SW480 (cell line): ENCODE data around the gene ITPK1.

Experiments used
- DNase-seq: peaks from one replicate; pipeline ENCODE4 v3.0.0-alpha.2; 2016; ENCODE audit warnings: low spot score

Gene ITPK1

DNA sequence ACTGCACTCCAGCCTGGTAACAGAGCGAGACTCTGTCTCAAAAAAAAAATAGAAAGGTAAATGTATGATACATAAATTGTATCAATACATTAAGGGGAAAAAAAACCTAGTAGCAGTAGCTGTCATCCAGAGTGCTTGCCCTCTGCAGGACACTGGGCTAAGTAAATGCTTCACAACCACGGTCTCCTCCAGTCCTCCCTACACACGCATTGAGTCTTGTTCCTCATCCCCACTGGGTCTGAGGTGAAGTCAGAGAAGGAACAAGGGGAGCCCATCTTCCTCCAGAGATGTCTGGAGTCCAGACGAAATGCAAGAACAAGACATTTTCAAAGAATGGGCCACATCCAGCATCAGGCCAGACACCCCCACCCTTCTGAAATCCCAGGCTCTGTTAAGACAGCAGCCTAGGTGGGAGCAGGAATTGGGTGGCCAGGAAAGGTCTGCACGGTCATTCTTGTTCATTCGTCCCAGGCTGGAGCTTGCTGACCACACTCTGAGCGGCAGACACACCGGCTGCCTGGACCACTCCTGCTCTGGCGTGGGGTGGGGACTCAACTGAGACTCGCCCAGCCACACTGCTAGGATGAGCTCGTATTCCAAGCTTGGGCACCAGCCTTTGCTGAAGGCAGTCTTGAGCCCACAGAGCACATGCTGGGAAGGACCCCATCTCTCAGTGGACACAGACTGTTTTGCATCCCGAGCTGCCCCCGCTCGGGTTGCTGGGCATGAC is 147.3 kb downstream of the ITPK1 start:
- no peak for DNase-seq

DNA sequence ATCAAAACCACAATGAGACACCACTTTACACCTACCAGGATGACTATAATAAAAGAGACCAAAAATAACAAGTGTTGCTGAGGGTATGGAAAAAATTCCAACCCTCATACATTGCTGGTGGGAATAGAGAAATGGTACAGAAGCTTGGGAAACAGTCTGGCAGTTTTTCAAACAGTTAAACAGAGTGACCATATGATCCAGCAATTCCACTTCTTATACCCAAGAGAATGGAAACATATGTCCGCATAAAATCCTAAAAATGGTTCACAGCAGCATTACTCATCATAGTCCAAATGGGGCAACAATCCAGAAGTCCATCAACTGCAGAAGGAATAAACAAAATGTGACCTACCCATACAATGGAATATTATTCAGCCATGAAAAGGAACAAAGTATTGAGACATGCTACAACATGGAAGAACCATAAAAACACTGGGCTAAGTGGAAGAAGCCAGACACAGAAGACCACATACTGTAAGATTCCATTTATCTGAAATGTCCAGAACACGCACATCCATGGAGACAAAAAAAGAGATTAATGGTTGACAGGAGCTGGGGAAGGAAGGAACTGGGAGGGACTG is 148.3 kb downstream of the ITPK1 start:
- no peak for DNase-seq

DNA sequence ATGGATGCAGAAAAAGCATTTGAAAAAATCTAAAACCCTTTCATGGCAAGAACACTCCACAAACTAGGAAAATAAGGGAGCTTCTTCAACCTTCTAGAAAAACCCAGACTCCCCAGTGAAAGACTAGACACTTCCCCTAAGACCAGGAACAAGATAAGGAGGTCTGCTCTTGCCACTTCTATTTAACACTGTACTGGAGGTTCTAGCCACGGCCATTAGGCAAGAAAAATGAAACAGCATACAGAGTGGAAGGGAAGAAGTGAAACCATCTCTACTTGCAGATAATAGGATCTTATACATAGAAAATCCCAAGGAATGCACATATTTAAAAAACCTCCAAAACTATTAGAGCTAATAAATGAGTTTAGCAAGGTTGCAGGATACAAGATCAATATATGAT is 150.4 kb downstream of the ITPK1 start:
- no peak for DNase-seq

DNA sequence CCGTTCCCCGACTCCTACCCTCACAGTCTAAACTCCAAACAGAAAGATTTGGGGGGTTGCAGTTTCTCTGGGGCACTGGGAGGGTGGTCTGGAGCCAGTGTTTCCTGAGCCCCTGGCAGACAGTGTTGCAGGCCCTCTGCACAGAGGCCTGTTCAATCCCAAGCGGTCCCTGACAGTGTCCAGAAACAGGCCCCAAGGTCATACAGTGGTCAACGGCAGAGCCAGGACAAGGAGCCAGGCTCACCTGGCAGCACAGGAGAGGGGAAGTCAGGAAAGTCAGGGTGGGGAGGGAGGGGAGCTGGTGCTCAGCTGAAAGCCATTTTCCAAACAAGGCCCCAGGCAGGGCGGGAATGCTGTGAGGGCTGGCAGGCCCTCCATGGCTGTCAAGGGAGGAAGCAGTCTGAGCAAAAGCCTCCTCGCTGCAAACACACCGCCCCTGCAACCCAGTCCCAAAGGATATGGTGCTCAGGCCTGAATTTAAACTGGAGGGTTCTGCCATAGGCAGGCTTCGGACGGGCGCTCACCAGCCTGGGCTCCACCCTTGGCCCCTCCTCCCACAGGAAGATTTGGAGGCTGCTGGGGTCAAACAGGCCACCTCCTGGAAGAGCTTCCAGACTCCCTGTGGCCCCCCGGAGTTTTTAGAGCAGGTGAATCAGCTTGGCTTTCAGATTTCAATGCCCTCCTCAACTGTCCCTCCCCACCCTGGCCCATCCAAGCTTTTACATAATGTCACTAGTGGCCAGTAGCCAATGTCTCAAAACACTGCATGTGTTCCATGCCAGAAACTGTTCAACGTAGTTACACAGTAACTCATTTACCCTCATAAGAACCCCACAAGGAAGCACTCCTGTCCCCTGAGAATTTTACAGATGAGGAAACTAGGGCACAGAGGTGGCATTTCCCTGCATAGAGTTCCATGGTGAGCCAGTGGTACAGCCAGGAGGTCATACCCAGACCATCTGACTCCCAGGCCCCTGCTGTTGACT is 151.3 kb downstream of the ITPK1 start:
- DNase-seq = no peak

DNA sequence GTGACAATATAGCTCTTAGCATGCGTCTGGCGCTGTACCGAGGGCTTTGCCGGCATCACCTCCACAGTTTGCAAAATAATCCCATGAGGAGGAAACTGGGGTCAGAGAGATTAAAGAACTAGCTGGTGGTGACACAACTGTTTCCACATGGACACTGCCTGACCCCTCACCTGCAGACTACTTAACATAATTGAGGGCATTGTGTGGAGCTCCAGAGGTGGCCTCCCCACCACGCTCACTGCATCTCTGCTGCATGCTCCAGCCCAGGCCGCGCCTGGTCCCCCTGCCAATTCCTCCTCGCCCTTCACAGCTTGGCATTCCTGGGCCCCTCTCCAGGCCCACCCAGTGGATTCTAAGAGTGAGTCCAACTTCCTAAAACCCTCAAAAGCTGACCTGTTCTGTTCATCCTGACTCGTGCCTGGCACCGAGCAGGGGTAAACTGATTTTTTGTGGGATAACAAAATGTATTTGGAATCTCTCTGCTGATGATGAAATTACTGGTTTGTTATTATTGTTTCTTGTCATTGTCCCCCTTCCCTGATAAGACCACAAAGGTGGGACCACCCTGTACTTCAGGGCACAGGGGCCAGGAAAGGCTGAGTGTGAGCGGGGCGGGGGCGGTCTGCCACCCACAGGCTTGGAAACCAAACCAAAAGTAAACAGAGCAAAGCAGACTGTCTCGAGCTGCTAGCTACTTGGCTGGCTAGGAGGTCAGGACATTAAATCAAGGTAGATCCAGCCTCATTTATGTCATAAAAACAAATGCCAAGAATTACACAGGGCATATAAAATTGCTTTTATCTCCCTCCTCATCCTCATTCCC is 152.2 kb downstream of the ITPK1 start:
- DNase-seq = no peak

DNA sequence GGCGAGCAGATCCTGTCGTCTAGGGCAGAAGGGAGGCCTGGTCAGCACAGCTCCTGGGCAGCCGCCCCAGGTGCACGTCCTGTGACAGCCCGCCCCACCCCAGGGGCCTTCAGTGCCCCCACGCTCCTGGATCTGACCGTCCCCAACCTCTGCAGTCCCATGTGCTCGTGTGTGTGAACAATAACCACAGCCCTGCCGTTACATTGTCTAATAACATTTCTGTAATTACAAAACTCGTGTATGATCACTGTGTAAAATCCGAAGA is 153.0 kb downstream of the ITPK1 start:
- no peak for DNase-seq

DNA sequence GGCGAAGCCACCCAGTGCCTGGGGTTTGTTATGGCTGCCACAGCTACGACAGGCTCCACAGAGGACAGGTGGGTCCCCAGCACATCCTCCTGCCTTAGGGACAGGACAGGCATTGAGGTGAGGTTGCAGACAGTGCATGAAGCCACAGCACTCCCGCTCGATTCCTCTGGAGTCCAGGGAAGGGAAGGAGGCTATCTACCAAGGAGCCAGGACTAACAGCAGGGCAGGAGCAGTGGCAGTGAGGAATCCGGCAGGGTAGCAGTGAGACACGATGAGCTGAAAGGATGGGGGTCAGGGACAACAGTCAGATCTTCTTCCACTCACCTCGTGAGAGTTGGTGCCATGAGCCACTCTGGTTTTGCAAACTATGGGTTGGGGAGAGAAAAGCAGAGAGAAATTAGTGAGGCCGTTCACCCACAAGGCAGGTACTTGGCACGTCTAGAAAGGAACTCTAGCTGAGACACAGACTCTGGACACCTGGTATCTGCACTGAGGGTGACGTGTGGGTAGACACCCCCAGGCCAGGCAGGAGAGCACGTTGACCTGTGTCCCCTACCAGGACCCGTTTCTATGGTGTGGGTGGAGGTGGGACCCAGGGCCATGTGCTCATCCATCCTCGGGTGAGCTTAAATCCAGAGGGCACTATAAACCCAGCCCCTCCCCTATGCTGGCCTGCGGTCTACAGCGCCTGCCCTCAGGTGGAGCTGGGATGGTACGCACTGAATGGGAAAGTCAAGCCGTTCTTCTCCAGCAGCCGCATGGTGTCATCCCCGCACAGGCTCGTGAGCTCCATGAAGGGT is 153.5 kb downstream of the ITPK1 start:
- DNase-seq = no peak

DNA sequence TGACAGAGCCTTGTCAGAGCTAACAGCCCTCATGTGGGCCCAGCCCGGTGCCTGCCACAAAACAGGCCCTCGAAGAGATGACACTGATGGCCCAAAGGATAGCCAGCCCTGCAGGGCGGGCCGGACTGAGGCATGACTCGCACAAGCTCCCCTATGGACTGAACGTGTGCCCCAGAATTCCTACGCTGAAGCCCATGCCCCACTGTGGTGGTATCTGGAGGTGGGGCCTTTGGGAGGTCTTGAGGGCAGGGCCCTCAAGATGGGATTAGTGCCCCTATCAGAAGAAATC is 154.2 kb downstream of the ITPK1 start:
- DNase-seq = no peak

DNA sequence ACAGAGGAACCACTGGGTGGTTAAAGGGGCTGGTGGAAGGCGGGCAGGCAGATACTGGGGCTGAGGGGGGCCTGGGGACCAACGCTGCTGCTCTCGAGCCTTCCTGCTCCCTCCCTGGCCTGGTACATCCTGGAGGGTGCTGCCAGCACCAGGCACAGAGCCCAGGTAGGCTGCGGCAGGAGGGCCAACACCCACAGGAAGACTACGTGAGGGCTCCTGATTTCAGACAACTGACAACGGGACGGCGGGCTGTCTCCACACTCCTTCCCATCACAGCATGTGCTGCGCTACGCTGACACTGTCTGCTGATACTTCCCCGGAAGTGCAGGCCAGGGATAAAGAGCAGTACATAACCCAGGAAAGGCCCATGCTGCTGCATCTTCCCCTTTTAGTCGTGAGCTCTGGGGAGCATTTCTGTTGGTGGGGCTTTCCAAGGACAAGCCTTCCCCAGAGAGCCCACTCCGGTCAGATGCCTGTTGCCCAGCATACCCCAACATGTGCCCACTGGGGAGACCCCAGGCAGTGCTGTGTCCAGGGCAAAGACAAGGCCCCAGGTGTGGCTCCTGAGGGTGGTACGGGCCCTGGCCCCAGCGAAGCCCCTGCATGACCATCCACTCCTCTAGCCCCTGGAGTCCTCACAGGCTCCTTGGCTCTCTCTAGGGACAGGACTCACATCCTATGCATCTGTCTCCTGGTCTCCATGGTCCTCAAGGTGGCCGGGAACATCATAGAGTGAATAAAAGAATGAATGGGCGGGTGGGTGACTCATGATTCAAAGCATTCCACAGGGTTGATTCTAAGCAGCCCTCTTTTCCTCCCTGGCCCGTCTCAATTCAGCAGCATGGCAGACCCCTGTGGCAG is 154.8 kb downstream of the ITPK1 start:
- DNase-seq = peak; percentile 26

DNA sequence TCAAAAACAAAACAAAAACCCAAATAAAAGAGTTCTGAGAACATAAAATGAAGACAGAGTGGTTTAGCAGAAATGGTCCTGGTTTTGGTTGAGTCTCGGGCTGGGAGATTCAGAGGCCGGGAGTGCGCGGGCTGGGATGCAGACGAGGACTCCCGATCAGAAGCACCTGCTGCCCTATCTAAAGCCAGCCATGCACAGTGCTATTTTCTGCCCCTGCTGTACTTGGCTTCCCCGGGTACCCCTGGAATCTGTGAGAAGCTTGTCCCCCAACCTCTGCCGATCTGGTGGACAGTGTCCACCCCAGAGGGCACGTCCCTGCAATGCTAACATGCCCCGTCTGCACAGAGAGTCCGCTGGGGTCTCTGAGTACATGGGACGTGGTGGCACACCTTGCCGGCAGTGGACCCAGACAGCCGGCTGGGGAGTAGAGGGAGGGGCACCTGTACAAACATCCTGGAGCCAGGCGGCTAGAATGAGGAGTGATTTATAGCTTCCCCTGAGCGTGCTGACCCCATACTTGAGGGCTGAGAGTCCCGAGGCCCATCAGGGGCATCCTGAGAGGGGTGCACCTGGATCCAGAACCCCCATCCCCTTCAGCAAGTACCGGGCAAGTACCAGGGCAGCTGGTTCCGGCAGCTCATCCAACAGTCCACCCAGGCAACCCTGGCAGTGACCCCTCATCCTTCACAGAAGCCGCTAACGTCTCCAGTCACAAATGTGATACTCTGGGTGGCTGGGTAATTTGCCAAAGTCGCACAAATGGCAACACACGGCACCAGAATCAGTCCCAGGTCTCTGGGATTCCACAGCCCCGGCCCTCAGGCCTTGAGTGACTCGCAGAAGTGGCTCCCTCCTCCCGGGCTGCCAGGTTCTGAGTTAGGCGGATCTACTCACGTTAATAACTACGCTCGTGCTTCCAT is 155.7 kb downstream of the ITPK1 start:
- DNase-seq = no peak

DNA sequence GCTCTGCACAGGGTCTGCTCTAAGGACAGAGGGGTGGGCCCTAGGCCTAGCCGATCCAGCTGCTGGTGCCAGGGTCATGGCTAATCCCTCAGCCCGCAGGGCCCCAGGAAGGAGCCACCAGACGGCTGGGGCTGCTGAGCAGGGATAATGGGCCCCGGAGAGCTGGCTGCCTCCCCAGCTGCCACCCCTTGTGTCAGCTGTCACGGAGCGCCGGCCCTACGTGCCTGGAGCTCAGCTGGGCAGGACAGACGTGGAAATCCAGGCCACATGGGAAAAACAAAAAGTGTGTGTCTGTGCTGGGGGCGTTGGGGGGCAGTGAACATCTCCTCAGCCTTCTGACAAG is 156.6 kb downstream of the ITPK1 start:
- no peak for DNase-seq

DNA sequence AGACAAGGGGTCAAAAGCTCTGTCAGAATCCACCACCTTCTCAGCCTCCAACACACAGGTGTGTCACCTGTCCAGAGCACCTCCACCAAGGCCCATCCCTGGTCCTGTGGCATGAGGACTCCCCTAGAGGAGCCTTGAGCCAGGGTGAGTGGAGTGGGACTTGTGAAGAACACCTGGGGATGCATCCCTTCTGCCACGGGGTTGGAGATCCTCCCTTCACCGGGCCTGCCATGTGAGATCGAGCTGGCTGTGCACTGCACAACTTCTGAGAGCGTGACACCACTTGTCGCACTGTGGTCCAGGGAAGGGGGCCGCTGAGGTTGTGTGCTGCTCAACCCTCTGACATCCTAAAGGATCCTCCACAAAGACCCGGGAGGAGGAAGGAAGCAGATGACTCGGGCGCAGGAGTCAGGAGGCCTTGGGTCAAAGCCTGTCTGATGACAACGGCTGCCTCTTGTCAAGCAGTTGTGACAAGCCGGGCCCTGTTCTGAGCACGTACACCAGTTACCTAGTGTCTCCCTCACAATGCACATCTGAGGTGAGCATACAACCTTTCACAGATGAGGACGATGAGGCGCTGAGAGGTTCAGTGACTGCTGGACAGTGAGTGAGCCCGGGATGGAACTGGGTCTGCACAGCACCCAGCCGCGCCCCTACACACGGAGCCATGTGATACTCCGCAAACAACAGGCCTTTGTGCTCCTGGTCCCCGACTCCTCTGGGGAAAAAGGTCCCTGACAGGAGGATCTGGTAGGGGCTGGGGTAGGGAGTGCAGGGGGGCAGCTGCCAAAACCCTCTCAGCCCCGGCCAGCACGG is 157.1 kb downstream of the ITPK1 start:
- no peak for DNase-seq

DNA sequence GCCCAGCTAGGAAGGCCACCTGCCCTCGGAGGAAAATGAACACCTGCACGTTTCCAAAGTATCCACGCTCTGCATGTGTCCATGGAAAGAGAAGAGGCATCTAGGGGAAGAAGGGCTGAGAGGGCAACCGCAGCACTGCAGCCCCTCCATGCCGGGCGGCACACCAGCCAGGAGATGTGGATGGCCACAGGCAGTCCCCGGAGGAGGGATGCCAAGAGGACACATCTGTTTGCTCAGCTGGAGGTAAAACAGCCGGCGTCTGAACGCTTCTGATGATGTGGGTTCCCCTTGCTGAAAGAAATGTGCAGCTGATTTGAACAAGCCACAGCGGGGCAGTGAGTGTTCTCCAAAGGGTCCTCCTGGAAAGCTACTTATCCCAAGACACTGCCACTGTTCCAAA is 158.8 kb downstream of the ITPK1 start:
- DNase-seq = no peak

DNA sequence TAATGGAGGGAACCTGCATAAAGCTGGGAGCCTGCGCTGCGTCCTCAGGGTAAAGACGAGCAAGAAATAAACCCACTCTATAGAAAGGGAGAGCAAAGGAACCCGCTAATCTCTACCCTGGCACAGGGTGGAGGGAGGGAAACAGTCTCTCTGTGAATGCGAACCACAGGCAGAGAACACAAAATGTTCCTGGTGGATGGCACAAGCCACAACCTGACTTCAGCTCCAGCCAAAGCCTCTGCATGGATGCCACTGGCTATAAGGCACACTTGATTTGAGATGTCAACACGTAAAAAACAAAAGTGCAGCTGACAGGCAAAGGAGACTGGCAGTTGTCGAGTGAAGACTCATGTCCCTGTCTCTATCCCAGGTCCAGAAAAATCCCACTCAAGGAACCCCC is 160.3 kb downstream of the ITPK1 start:
- no peak for DNase-seq

DNA sequence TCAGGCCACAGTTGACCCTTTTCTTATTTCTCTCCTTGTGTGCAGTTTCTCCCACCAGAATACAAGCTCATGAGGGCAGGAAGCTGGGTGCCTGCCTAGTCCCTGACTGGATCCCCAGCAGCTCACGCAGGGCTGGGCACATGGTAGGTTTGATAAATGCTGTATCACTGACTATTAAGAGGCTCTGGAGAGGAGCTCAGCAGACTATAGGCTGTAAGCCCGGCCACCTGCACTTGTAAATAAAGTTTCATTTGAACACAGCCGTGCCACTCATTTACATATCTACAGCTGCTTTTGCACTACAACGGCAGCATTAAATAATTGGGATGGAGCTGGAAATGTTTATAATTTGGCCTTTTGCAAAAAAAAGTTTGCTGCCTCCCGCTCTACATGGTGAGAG is 160.8 kb downstream of the ITPK1 start:
- DNase-seq = no peak

DNA sequence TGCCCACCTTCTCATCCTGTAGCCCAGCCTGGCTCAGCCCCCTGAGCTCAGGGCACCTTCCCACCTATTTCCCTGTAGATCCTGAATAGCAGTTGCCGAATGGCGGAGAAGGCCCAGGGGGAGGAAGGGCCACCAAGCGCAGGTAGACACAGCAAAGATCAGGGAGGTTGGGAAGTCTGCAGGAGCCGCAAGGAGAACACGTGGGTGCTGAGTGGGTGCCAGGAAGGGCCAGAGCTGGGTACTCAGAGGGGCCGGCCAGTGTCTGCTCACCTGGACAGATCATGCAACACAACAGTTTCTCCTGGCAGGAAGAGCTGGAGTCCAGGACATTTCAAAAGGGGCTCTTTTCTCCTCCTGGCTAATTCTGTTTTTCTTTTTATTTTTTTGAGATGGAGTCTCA is 162.2 kb downstream of the ITPK1 start:
- no peak for DNase-seq

DNA sequence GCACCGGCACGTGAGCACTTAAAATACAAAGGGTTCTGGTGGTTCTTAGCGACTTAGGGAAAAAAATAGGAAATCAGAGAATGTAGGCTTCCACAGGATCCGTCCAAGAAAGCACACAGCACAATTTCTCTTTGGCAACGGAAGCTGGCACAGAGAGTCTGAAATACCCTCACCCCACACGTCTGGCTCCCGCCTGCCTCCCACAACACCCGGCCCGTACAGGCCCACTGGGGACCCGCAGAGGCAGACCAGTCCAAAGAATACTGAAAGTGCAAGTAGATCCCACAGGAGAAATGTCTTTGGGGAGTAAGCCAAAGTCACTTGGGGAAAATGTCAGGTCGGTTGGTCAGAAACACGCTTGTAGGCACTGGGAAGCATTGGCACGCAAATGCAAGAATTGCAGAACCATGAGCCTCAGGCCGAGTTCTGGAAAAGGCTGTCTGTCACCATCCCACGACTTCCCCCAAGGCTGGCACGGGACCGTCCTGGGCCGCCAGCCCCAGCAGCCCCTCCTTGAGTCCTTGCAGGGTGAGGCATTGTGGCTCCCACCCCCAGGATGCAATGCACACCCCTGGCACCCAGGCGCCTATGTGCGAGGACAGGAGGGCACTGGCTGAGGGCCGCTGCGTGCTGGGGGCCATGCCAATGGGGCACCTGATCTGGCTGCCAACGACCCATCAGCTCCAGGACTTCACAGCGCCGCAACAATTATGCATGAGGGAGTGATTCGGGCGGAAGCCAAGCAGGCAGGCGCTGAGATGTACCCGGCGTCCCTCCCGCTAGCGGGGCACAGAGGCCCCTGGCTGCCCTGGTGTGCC is 163.0 kb downstream of the ITPK1 start:
- DNase-seq = no peak

DNA sequence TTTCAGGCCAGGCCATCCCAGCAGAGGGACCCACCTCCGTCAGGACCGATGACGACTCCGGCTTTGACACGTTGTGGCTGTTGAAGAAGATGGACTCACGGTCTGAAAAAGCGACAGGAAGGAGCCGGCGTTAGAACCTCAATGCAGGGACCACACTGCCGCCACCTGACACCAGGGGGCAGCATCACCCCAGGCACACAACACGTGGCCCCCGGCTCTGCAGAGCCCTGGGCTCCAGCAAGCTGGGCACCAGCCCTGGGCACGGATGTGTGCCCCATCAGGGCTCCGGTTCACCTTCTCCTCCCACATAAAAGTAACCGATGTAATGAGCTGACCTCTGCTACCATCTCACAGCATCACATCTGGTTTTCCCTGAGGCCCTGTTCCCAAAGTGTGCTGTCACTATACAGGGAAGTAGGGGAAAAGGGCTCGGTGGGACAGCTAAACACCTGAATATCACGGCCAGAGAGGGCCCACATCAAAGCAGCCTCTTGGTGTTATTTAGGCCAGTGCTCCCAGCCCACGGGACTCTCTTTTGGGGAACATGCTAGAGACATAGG is 163.7 kb downstream of the ITPK1 start:
- peak; percentile 57 for DNase-seq
